CD4-positive, alpha-beta T cell treated with Interleukin-6 for 4 hours (primary cell): ENCODE measurements around the gene PAQR5.
"Not testable (repeated sequence)": the region's sequence is repeated elsewhere in the genome, so short reads cannot be mapped to it uniquely, and the experiment has no call there.

Source experiments
- DNase-seq: peaks from one replicate; pipeline ENCODE4 v3.0.0-alpha.2; 2020; ENCODE audit warnings: mixed read lengths

Gene PAQR5

GRCh38 chr15:69434238-69434637 is 135.5 kb downstream of the PAQR5 start:
- DNase-seq: no peak

- DNase-seq: no peak
These were observed 136.0 kb downstream of the PAQR5 start for GRCh38 chr15:69434679-69435078.

- DNase-seq: no peak
These were observed 137.3 kb downstream of the PAQR5 start for GRCh38 chr15:69435985-69436384.

- DNase-seq: no peak
These were observed 138.2 kb downstream of the PAQR5 start for GRCh38 chr15:69436951-69437350.

GRCh38 chr15:69439623-69440022 is 140.9 kb downstream of the PAQR5 start:
- DNase-seq: no peak

- no peak for DNase-seq
These were observed 144.4 kb downstream of the PAQR5 start for GRCh38 chr15:69443032-69443611.

- DNase-seq: no peak
These were observed 146.0 kb downstream of the PAQR5 start for GRCh38 chr15:69444686-69445085.

GRCh38 chr15:69446953-69447352 is 148.2 kb downstream of the PAQR5 start:
- no peak for DNase-seq

- DNase-seq: not testable (repeated sequence)
These were observed 151.5 kb downstream of the PAQR5 start for GRCh38 chr15:69450221-69450620.

GRCh38 chr15:69450968-69451695 is 152.4 kb downstream of the PAQR5 start:
- no peak for DNase-seq

GRCh38 chr15:69451951-69452691 is 153.4 kb downstream of the PAQR5 start:
- peak; percentile 39 for DNase-seq

- DNase-seq: peak; percentile 97
These were observed 154.2 kb downstream of the PAQR5 start, which contains the start of gene RPLP1 for GRCh38 chr15:69452692-69453521. Gene RPLP1, plus strand, starts transcription at chr15:69452818. Its CDS starts 131 bp downstream, at chr15:69452949.

GRCh38 chr15:69454953-69455352 is 156.2 kb downstream of the PAQR5 start:
- no peak for DNase-seq

- no peak for DNase-seq
These were observed 157.8 kb downstream of the PAQR5 start for GRCh38 chr15:69456208-69457166.
